ENCODE data around the gene PPP2R2C.

The PPP2R2C gene

DNA sequence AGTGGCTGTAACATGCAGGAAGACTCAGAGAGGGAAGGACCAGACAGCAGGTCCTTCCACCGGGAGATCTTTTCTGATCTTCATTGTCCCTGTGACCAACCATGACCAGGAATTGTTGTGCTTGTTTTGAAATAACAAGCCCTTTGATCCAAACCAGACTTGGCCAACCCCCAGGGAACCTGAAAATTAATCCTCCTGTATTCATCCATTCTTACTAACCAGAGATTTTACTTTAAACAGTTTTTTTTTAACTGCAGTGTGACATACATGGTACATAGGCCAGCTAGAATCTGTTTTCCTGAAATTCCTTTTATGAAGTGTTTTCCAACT, 198.8 kb downstream of the PPP2R2C start:
- DNase-seq (ENCODE audit: extremely low read depth in 1 of 2, low read depth in 1 of 2): no peak

DNA sequence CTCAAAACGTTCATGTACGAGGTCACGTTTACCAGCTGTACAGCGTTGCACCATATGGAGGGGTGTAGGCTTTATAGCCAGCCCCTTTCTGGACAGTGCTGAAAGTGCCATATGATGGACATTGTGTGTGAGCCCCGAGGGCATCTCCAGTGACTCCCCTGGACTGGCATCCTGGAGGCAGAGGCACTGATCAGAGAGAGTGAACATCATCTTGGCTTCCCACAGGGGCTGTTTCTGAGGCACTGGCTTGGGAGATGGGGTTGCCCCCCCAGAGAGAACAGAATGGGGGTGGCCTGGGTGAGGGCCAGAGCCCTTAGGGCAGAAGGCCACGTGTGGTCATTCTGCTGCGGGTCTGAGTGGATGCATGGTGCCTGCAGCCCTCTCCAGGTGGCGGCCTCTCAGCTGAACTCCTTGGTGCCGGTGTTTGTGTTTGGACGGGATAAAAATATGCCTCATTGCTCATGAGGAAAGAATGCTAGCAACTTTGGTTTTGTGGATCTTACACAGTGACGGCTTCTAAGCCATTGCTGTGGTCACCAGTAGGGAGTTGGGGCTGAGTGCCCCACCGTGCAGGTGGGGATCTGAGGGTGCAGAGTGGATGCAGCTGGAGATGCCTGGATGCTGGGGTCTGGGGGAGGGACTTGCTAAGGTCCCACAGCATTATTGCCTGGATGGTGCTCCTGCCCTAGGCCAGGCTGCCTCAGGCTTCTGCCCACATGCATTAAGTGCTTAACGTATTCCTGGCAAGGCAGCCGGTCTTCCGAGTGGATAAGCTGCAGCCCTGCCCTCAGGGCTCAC, 199.4 kb downstream of the PPP2R2C start:
- no peak for DNase-seq (ENCODE audit: extremely low read depth in 1 of 2, low read depth in 1 of 2)

DNA sequence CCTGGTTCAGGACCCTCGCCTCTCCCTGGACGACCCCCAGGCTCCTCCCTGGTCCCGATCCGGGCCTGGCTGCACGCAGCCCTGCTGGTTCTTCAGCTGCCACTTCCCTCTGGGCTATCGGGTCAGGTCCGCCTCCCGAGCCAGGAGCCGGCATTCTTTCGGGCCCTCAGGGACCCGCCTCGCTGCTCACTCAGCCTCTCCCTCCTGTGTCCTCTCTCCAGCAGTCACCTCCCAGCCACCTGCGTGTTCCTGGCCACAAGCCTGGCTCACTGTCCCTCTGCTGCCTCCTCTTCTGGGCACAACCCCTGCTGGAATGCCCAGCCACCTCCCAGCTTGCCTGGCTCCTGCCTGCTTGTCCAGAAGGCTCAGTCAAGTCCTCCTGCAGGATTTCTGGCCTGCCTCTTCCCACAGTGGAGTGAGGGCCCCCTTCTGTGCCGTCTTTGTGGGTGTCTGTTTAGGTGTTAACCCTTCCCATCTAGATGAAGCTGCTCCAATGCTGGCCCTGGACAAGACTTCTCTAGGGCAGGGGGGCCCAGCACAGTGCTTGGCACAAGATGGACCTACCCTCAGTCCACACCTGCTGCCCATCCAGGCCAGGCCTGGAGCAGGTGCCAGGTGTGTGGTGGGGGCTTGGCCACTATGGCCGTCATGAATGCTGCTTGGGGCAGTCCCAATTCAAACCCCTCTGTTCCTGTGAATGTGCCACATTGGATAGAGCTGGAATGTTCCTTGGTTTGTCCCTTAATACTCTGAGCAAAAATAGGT, 200.5 kb downstream of the PPP2R2C start:
- no peak for DNase-seq (ENCODE audit: extremely low read depth in 1 of 2, low read depth in 1 of 2)

- no peak for DNase-seq (ENCODE audit: extremely low read depth in 1 of 2, low read depth in 1 of 2)
These were observed 201.2 kb downstream of the PPP2R2C start for GRCh38 chr4:6271206-6271605.

DNA sequence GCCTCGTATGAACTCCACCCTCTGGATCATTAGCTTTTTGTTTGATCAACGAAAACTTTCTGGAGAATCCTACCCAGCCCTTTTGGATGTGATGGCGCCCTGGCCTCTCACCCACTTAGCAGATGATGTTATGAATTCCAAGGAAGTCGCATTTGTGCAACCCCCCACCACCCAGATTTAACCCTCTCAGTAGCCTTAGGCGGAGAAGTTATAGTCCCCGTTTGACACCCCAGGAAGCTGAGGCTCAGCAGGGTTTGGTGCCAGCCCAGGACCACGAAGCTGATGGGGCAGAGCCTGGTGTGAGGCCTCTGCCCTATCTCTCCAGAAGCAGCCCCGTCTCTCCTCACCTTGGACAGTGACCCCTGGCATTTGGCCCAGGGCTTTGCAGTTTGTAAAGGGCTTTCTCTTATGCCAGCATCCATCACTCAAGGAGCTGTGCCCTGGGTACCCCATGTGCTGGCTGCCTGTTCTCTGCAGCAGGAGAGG, 201.7 kb downstream of the PPP2R2C start:
- DNase-seq (ENCODE audit: extremely low read depth in 1 of 2, low read depth in 1 of 2): no peak
